DMS114 treated with DMSO at 0.1 percent for 48 hours (cell line): ENCODE measurements around the gene ABHD10.
"Not testable (repeated sequence)": the region's sequence is repeated elsewhere in the genome, so short reads cannot be mapped to it uniquely, and the experiment has no call there.

Experiments
- DNase-seq: peaks from one replicate; lab custom pipeline; 2025; ENCODE audit not compliant: unreplicated experiment; lab: John Stamatoyannopoulos, UW

Gene ABHD10

GRCh38 chr3:112020674-112021085 is 41.9 kb downstream of the ABHD10 start:
- DNase-seq, result no peak

DNA sequence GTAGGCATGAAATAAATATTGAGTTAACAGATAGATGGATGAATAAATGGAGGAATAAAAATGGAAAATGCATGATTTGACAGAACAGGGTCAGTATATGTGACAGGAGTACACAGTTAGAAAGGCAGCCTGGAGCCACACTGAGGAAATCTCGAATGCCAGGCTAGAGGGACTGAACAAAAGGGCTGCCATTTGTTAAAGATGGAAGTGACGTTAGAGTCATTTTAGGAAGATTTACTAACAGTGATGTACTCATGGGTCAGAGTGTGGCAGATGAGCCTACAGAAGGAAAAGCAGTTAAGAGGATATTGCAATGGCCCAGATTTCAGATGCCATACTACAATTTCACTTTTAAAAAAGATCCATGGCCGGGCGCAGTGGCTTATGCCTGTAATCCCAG is 48.3 kb downstream of the ABHD10 start:
- no peak for DNase-seq

DNA sequence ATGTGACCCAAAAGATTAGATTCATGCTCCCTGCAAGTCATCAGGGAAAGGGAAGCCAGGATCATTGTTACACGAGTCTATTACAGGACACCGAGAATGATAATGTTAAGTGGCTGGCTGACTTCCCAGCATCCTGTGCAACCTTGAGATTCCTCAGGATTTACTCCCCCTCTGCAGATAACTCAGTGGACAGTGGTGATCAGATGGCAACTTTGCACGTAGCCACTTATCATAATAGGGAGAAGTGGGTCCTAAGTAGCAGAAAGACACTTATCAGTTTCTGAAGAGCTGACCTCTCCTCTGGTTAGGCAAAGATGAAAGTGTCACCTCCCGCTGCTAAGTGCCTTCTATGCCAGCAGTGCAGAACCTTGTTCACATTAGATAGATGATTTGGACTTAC is 49.0 kb downstream of the ABHD10 start:
- DNase-seq, result no peak

GRCh38 chr3:112030901-112031300 is 52.1 kb downstream of the ABHD10 start:
- DNase-seq, result no peak

DNA sequence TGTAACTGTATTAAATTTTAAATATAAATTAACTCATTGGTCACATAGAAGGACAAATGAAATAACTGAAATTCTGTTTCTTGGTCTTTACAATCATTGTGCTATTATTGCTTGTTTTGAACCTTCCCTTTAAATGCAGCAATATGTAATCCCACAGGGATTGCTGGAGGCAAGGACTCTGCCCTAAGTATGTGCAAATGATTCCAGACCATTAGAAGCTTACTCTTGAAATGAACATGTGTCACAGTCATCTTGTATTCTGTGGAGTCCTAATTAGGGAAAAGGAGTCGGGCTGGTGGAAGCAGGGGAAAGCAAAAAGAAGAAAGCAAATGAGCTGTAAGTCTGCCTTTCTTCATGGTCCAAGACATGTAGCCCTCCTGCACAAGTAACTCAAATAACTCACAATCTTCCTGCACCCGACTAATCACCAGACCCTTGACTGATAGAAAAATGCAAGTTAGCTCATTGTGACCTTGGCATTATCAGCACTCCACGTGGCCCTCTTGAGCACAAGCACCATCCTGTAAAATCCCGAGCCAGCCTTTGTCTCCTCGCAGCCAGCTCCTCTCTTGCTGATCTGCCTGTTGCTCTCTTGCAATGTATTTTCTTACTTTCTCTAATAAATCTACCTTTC is 53.4 kb downstream of the ABHD10 start:
- DNase-seq, result no peak

GRCh38 chr3:112034436-112034835 is 55.6 kb downstream of the ABHD10 start, which contains the start of gene TMPRSS7:
Gene TMPRSS7, plus strand, starts transcription at chr3:112034736. Its CDS starts 110 bp downstream, at chr3:112034846.
- no peak for DNase-seq

DNA sequence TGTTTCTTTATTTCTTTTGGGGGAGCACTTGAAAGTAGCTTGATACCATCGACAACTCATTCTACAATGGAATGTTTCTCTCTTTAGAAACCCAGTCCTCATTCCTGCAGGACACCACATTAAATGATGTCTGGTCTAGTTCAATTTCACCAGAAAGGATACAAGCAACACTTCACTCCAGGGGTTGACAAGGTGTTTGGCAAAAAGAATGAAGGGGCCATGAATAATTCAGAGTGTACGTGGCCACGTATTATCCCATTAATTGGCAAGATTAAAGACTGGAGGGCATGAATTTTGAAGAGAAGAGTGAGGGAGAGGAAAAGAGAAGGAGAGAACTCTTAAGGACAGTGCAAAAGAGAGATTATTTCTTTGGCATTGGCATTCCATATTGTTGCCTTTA is 56.4 kb downstream of the ABHD10 start:
- no peak for DNase-seq

DNA sequence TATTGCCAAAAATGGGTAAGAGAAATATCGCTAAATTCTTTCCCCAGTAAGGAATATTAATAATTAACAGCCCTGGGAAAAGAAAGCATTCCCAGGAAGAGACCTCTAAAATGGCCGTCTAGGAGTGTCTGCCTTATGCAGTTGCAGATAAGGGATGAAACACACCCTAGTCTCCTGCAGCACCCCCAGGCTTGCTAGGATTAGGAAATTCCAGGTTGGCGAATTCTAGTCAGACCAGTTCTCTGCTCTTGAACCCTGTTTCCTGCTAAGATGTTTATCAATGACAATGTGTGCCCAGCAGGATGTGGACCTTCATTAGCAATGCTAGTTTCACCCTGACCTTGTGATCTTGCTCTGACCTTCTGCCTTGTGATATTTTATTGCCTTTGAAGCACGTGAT is 58.4 kb downstream of the ABHD10 start:
- DNase-seq, result not testable (repeated sequence)

DNA sequence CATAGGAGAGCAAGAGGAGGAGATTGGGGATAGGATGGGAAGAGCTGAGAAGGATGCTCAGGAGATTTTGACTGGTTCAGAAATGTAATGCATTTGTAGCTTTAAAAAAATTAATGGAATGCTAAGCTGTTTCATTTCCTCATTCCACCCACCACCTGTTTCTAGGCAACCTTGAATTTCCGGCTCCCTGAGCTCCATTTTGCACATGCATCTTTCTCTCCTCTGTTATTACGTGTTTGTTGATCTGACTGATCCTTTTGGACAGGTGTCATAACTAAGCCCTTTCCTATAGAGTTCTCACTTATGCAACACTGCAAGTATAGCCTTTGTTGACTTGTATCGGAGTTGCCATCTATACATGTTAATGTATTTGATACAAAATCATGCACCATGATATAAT is 60.0 kb downstream of the ABHD10 start:
- DNase-seq, result no peak

- no peak for DNase-seq
These were observed 62.5 kb downstream of the ABHD10 start for GRCh38 chr3:112041321-112041720.

GRCh38 chr3:112042842-112043280 is 64.0 kb downstream of the ABHD10 start:
- DNase-seq, result no peak
